Stimulated activated CD4-positive, alpha-beta T cell treated with anti-CD3 and anti-CD28 coated beads, Interleukin-12 subunit alpha, Interleukin-12 subunit beta, amount 100 ng/mL, for 24 hours (primary cell): ENCODE data around the gene LHFPL5.

Source experiments
- DNase-seq, 2 experiments: peaks; one replicate each; pipeline ENCODE4 v3.0.0-alpha.2; 2020; ENCODE audit warnings: low read depth in 2 of 2

LHFPL5 gene

GRCh38 chr6:35804996-35805736, at the start of gene LHFPL5:
LHFPL5 (plus strand) TSS chr6:35805352; CDS start chr6:35805671, 319 bp downstream.
- peak in 1 of 2 experiments; percentile 43 for DNase-seq

GRCh38 chr6:35757456-35758123, 47.6 kb upstream of the LHFPL5 start:
- DNase-seq: no peak

GRCh38 chr6:35759426-35759825, 45.7 kb upstream of the LHFPL5 start:
- DNase-seq: no peak

GRCh38 chr6:35765739-35766138, 39.4 kb upstream of the LHFPL5 start:
- DNase-seq: no peak

GRCh38 chr6:35769211-35769610, 35.9 kb upstream of the LHFPL5 start:
- no peak for DNase-seq

- no peak for DNase-seq
Measured at GRCh38 chr6:35771343-35771627, 33.9 kb upstream of the LHFPL5 start.

GRCh38 chr6:35774116-35774794, 30.9 kb upstream of the LHFPL5 start:
- no peak for DNase-seq

- no peak for DNase-seq
Measured at GRCh38 chr6:35775031-35775430, 30.1 kb upstream of the LHFPL5 start.

- no peak for DNase-seq
Measured at GRCh38 chr6:35776364-35777215, 28.6 kb upstream of the LHFPL5 start, which contains the start of gene CLPSL2. CLPSL2 (plus strand) TSS chr6:35776598; CDS start chr6:35776619, 21 bp downstream.

GRCh38 chr6:35777356-35778102, 27.6 kb upstream of the LHFPL5 start:
- no peak for DNase-seq

- DNase-seq: no peak
Measured at GRCh38 chr6:35778437-35778836, 26.7 kb upstream of the LHFPL5 start.

GRCh38 chr6:35780719-35781118, 24.4 kb upstream of the LHFPL5 start, which contains the start of gene CLPSL1:
CLPSL1 (plus strand) TSS chr6:35781019; CDS start chr6:35781111, 92 bp downstream.
- DNase-seq: no peak

GRCh38 chr6:35781290-35781689, 23.9 kb upstream of the LHFPL5 start:
- no peak for DNase-seq

GRCh38 chr6:35782424-35782823, 22.7 kb upstream of the LHFPL5 start:
- no peak for DNase-seq

- no peak for DNase-seq
Measured at GRCh38 chr6:35784200-35784599, 21.0 kb upstream of the LHFPL5 start.

- DNase-seq: no peak
Measured at GRCh38 chr6:35786272-35786671, 18.9 kb upstream of the LHFPL5 start.

GRCh38 chr6:35786810-35787209, 18.3 kb upstream of the LHFPL5 start:
- no peak for DNase-seq

GRCh38 chr6:35787266-35788218, 17.6 kb upstream of the LHFPL5 start:
- no peak for DNase-seq

- DNase-seq: no peak
Measured at GRCh38 chr6:35788423-35788982, 16.6 kb upstream of the LHFPL5 start.

- DNase-seq: no peak
Measured at GRCh38 chr6:35790683-35791082, 14.5 kb upstream of the LHFPL5 start.
